Ascending aorta (tissue), 2 donors: ENCODE results near the gene B3GALT6. TPM values are rescaled to one million over a fixed set of nuclear protein-coding genes. Genes with fewer than 3 reads are reported as not detected.

ENCODE experiments used
- DNase-seq, 2 donors: peaks; one replicate each; pipeline ENCODE4 v3.0.0-alpha.2; 2019; ENCODE audit warnings: low spot score in 2 of 2
- H3K27ac ChIP-seq, 2 donors: fragments of 200-600 bp; sonication (generic); one replicate each; pipeline ENCODE4 v1.5.1; 2016 to 2017; ENCODE audit warnings: mild to moderate bottlenecking in 1 of 2
- H3K27me3 ChIP-seq: fragments of 200-600 bp; sonication (generic); one replicate; pipeline ENCODE4 v1.5.1; 2017
- H3K36me3 ChIP-seq, 2 donors: fragments of 200-600 bp; sonication (generic); one replicate each; pipeline ENCODE4 v1.5.1; 2016
- H3K4me1 ChIP-seq, 2 donors: fragments of 200-600 bp; sonication (generic); one replicate each; pipeline ENCODE4 v1.5.1; 2016 to 2017; ENCODE audit warnings: mild to moderate bottlenecking in 1 of 2
- H3K4me3 ChIP-seq, 2 donors: fragments of 200-600 bp; sonication (generic); one replicate each; pipeline ENCODE4 v1.5.1; 2016 to 2017; ENCODE audit warnings: mild to moderate bottlenecking in 1 of 2
- H3K9me3 ChIP-seq, 2 donors: fragments of 200-600 bp; sonication (generic); one replicate each; pipeline ENCODE4 v1.5.1; 2016
- CTCF ChIP-seq, 3 experiments: fragments of 200-600 bp in 2 of 3; fragments of 450-650 bp in 1 of 3; sonication (generic) in 2 of 3; IDR thresholded peaks; one replicate each; pipeline ENCODE4 v1.5.1; 2016 to 2019; ENCODE audit warnings: antibody characterized with exemption in 3 of 3, mild to moderate bottlenecking in 1 of 3, moderate library complexity in 1 of 3
- intact Hi-C: fragments of 100-400 bp; cut with DNase I; formaldehyde crosslinking; loops from one replicate; pipeline ENCODE4 v1.15.1; 2023
- total RNA-seq: library from RNA; depleted of rRNA; stranded (reverse); fragments of >200 nt; gene quantifications from one replicate; pipeline ENCODE4 v1.1.0, GENCODE V29; 2016

The B3GALT6 gene
- 94.9 TPM for total RNA-seq

DNA sequence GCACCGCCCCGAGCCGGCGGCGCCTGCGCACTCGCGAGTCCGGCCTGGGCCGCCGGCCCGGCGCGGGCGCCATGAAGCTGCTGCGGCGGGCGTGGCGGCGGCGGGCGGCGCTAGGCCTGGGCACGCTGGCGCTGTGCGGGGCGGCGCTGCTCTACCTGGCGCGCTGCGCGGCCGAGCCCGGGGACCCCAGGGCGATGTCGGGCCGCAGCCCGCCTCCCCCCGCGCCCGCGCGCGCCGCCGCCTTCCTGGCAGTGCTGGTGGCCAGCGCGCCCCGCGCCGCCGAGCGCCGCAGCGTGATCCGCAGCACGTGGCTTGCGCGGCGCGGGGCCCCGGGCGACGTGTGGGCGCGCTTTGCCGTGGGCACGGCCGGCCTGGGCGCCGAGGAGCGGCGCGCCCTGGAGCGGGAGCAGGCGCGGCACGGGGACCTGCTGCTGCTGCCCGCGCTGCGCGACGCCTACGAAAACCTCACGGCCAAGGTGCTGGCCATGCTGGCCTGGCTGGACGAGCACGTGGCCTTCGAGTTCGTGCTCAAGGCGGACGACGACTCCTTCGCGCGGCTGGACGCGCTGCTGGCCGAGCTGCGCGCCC, at the start of gene B3GALT6:
B3GALT6 (plus strand) TSS at position 30 of the 588 bp plus-strand sequence; CDS start at position 72, 42 bp downstream.
- Histone ChIP-seq H3K4me1 (peaks cover 23% of the 10 kb centered on the region in 2 donors), H3K9me3 (no peaks in the 10 kb centered on the region), H3K4me3 (peak within 1 kb of the TSS; percentile 91 to 95), H3K27me3 (no peaks in the 10 kb centered on the region), H3K36me3 (peaks cover 13 to 18% of the 10 kb centered on the region in 2 donors), H3K27ac (peak within 1 kb of the TSS; percentile 89 to 94)
- DNase-seq, result no peak
- intact Hi-C loops, result loop anchor here (1.0 to 5.0 kb wide), 5 partner anchors 40 to 230 kb away; partner anchors contain the start of genes ACAP3, AURKAIP1, C1orf159 and HES4
- no peak for TF ChIP-seq CTCF (IDR thresholded peaks at IDR 0.05)

GRCh38 chr1:1182491-1183220, 49.4 kb upstream of the B3GALT6 start:
- DNase-seq, result no peak
- Histone ChIP-seq H3K4me3 (no peak overlapping the region), H3K27ac (no peak overlapping the region)

GRCh38 chr1:1183221-1183747, 48.8 kb upstream of the B3GALT6 start:
- intact Hi-C loops, result no loop called here
- H3K36me3 ChIP-seq, result no peaks in the 10 kb centered on the region
- H3K4me3 ChIP-seq, result no peak overlapping the region

More at GRCh38 chr1:1182491-1183220, 49.4 kb upstream of the B3GALT6 start:
- intact Hi-C loops, result no loop called here
- TF ChIP-seq CTCF (IDR thresholded peaks at IDR 0.05), result no peak
- Histone ChIP-seq H3K27me3 (no peaks in the 10 kb centered on the region), H3K4me1 (no peaks in the 10 kb centered on the region), H3K36me3 (no peaks in the 10 kb centered on the region), H3K9me3 (no peaks in the 10 kb centered on the region)

GRCh38 chr1:1183833-1184775, 47.9 kb upstream of the B3GALT6 start:
- Histone ChIP-seq H3K27ac (no peak overlapping the region), H3K9me3 (no peaks in the 10 kb centered on the region), H3K36me3 (no peaks in the 10 kb centered on the region), H3K4me1 (no peaks in the 10 kb centered on the region), H3K4me3 (no peak overlapping the region), H3K27me3 (no peaks in the 10 kb centered on the region)
- TF ChIP-seq CTCF (IDR thresholded peaks at IDR 0.05), result no peak
- DNase-seq, result no peak
- intact Hi-C loops, result no loop called here

More at GRCh38 chr1:1183221-1183747, 48.8 kb upstream of the B3GALT6 start:
- no peaks in the 10 kb centered on the region for H3K4me1 ChIP-seq
- no peak for TF ChIP-seq CTCF (IDR thresholded peaks at IDR 0.05)
- H3K27ac ChIP-seq, result no peak overlapping the region
- no peaks in the 10 kb centered on the region for H3K9me3 ChIP-seq
- H3K27me3 ChIP-seq, result no peaks in the 10 kb centered on the region
- no peak for DNase-seq

DNA sequence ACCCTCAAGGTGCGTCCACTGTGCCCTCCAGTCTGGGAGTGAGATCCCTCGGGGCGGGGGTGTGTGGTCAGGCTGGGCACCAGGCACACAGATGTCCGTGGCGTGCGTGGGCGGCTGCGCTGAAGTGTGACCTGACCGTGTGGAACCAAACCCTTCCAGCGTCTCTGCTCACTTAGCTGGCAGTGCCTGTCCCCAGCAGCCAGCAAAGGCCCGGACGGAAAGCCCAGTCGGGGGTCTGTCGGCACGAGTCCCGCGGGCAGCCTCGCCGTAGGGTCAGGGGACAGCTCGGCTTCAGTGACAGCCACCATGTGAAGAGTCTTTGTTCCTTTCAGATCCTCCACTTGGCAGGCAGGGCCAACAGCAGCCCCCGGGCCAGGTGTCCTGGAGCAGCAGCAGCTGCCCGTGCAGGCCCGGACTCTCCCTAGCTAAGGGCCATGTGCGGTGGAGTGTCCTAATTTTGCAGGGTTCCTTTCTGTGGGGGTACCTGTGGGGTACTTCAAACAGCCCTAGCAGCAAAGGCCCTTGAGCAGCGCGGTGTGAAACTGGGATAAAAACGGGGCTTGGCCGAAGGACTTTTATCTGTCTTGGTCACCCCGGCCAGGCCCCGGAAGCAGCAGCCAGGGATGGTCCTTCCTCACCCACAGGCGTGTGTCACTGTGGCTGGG, 46.8 kb upstream of the B3GALT6 start:
- DNase-seq, result no peak
- no peaks in the 10 kb centered on the region for H3K36me3 ChIP-seq
- no peak overlapping the region for H3K27ac ChIP-seq
- intact Hi-C loops, result no loop called here
- H3K9me3 ChIP-seq, result no peaks in the 10 kb centered on the region
- H3K4me3 ChIP-seq, result no peak overlapping the region
- TF ChIP-seq CTCF (IDR thresholded peaks at IDR 0.05), result no peak
- H3K4me1 ChIP-seq, result no peaks in the 10 kb centered on the region
- no peaks in the 10 kb centered on the region for H3K27me3 ChIP-seq
